Adrenal gland (tissue), 5 donors: ENCODE data around the gene NUDT3.

Experiments used
- POLR2A ChIP-seq, 2 donors: fragments of 450-650 bp; IDR thresholded peaks; one replicate each; pipeline ENCODE4 v1.6.1; 2017; ENCODE audit warnings: antibody characterized with exemption in 2 of 2, mild to moderate bottlenecking in 2 of 2, moderate library complexity in 1 of 2
- TF ChIP-seq, protein P1 (sequence below), 6 experiments: fragments of 450-650 bp in 4 of 6; fragments of 200-600 bp in 2 of 6; sonication (generic) in 1 of 6; IDR thresholded peaks; 1 replicate in 5 of 6; 2 replicates in 1 of 6; pipeline versions ENCODE4 v1.5.1 to v1.8.0; 2016 to 2021; ENCODE audit warnings: antibody characterized with exemption in 6 of 6, mild to moderate bottlenecking in 2 of 6, moderate library complexity in 1 of 6
- donor health status: DM: no; HTN: no; CAD: no.

DNA sequence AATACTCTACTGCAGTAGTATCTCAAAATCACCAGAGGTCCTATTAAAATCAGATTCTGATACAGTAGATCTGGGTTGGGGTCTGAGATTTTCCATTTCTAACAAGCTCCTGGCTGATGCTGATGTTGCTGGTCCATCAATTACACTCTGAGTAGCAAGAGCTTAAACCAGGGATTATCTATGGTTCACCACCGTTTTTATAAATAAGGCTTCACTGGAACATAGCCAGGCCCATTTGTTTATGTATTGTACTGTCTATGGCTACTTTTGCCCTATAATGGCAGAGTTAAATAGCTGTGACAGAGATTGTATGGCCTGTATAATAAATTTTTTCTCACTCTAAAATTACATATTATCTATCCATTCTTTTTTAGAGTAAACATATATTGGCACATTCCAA is 53.0 kb downstream of the NUDT3 start:
- TF ChIP-seq, protein P1, sequence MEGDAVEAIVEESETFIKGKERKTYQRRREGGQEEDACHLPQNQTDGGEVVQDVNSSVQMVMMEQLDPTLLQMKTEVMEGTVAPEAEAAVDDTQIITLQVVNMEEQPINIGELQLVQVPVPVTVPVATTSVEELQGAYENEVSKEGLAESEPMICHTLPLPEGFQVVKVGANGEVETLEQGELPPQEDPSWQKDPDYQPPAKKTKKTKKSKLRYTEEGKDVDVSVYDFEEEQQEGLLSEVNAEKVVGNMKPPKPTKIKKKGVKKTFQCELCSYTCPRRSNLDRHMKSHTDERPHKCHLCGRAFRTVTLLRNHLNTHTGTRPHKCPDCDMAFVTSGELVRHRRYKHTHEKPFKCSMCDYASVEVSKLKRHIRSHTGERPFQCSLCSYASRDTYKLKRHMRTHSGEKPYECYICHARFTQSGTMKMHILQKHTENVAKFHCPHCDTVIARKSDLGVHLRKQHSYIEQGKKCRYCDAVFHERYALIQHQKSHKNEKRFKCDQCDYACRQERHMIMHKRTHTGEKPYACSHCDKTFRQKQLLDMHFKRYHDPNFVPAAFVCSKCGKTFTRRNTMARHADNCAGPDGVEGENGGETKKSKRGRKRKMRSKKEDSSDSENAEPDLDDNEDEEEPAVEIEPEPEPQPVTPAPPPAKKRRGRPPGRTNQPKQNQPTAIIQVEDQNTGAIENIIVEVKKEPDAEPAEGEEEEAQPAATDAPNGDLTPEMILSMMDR (IDR thresholded peaks at IDR 0.05) = no peak
- TF ChIP-seq POLR2A (IDR thresholded peaks at IDR 0.05) = no peak
